HEK293 (cell line): ENCODE data around the gene NOL9.

Source experiments
- KLF9 ChIP-seq: fragments of 450-650 bp; formaldehyde crosslinking; IDR thresholded peaks from 2 replicates; pipeline ENCODE4 v1.5.1; 2016; ENCODE audit warnings: missing biosample characterization, missing genetic modification characterization, low read depth
- SP3 ChIP-seq: fragments of 450-650 bp; formaldehyde crosslinking; IDR thresholded peaks from 2 replicates; pipeline ENCODE4 v1.5.1; 2016; ENCODE audit warnings: missing biosample characterization, missing genetic modification characterization
- TRIM28 ChIP-seq: IDR thresholded peaks from 2 replicates; pipeline ENCODE4 v1.6.1; 2011; ENCODE audit warnings: low read length, control low read depth, borderline replicate concordance
- YY1 ChIP-seq: fragments of 450-650 bp; formaldehyde crosslinking; IDR thresholded peaks from 2 replicates; pipeline ENCODE4 v1.5.1; 2018; ENCODE audit warnings: missing biosample characterization, missing genetic modification characterization
- YY2 ChIP-seq: fragments of 450-650 bp; formaldehyde crosslinking; IDR thresholded peaks from 2 replicates; pipeline ENCODE4 v1.5.1; 2016; ENCODE audit warnings: missing biosample characterization, missing genetic modification characterization
- ZEB2 ChIP-seq: fragments of 450-650 bp; formaldehyde crosslinking; IDR thresholded peaks from 2 replicates; pipeline ENCODE4 v1.5.1; 2016; ENCODE audit warnings: missing biosample characterization, missing genetic modification characterization
- ZNF132 ChIP-seq: fragments of 450-650 bp; formaldehyde crosslinking; IDR thresholded peaks from 2 replicates; pipeline ENCODE4 v1.5.1; 2017; ENCODE audit warnings: missing biosample characterization, missing genetic modification characterization, borderline replicate concordance
- ZNF16 ChIP-seq: fragments of 450-650 bp; formaldehyde crosslinking; IDR thresholded peaks from 2 replicates; pipeline ENCODE4 v1.5.1; 2016; ENCODE audit warnings: low read depth, missing biosample characterization, missing genetic modification characterization
- ZNF350 ChIP-seq: fragments of 450-650 bp; formaldehyde crosslinking; IDR thresholded peaks from 2 replicates; pipeline ENCODE4 v1.5.0; 2017; ENCODE audit warnings: missing biosample characterization, mild to moderate bottlenecking, missing genetic modification characterization
- ZNF514 ChIP-seq: fragments of 450-650 bp; formaldehyde crosslinking; IDR thresholded peaks from 2 replicates; pipeline ENCODE4 v1.5.1; 2016; ENCODE audit warnings: missing biosample characterization, missing genetic modification characterization
- ZNF530 ChIP-seq: fragments of 450-650 bp; formaldehyde crosslinking; IDR thresholded peaks from 2 replicates; pipeline ENCODE4 v1.5.1; 2016; ENCODE audit warnings: low read depth, missing biosample characterization, missing genetic modification characterization
- ZNF548 ChIP-seq: fragments of 450-650 bp; formaldehyde crosslinking; IDR thresholded peaks from 2 replicates; pipeline ENCODE4 v1.5.1; 2016; ENCODE audit warnings: missing biosample characterization, missing genetic modification characterization
- ZNF558 ChIP-seq: fragments of 450-650 bp; formaldehyde crosslinking; IDR thresholded peaks from 2 replicates; pipeline ENCODE4 v1.5.1; 2016; ENCODE audit warnings: missing biosample characterization, missing genetic modification characterization
- ZNF621 ChIP-seq: fragments of 450-650 bp; formaldehyde crosslinking; IDR thresholded peaks from 2 replicates; pipeline ENCODE4 v1.5.1; 2017; ENCODE audit warnings: missing biosample characterization, missing genetic modification characterization
- ZNF658 ChIP-seq: fragments of 450-650 bp; formaldehyde crosslinking; IDR thresholded peaks from 2 replicates; pipeline ENCODE4; 2016; ENCODE audit warnings: missing biosample characterization, missing genetic modification characterization
- ZNF792 ChIP-seq: fragments of 450-650 bp; formaldehyde crosslinking; IDR thresholded peaks from 2 replicates; pipeline ENCODE4 v1.5.1; 2016; ENCODE audit warnings: missing biosample characterization, missing genetic modification characterization
- ZSCAN30 ChIP-seq: fragments of 450-650 bp; IDR thresholded peaks from 2 replicates; pipeline ENCODE4 v1.5.1; 2018; ENCODE audit warnings: missing biosample characterization, mild to moderate bottlenecking, missing genetic modification characterization, moderate library complexity
- TF ChIP-seq, protein P1 (sequence below): fragments of 450-650 bp; formaldehyde crosslinking; IDR thresholded peaks from 2 replicates; pipeline ENCODE4 v1.5.1; 2016; ENCODE audit warnings: missing biosample characterization, missing genetic modification characterization
- TF ChIP-seq, protein P2 (sequence below): fragments of 450-650 bp; formaldehyde crosslinking; IDR thresholded peaks from 2 replicates; pipeline ENCODE4 v1.5.1; 2016; ENCODE audit warnings: missing biosample characterization, missing genetic modification characterization
- TF ChIP-seq, protein P3 (sequence below): sonication (generic); formaldehyde crosslinking; IDR thresholded peaks from 2 replicates; pipeline ENCODE4 v1.8.1; 2022; ENCODE audit warnings: mild to moderate bottlenecking, moderate library complexity, missing genetic modification reagents
- TF ChIP-seq, protein P4 (sequence below): fragments of 450-650 bp; formaldehyde crosslinking; IDR thresholded peaks from 2 replicates; pipeline ENCODE4 v1.5.1; 2016; ENCODE audit warnings: missing biosample characterization, missing genetic modification characterization
- TF ChIP-seq, protein P5 (sequence below): fragments of 450-650 bp; formaldehyde crosslinking; IDR thresholded peaks from 2 replicates; pipeline ENCODE4 v1.5.1; 2016; ENCODE audit warnings: missing biosample characterization, missing genetic modification characterization
- TF ChIP-seq, protein P6 (sequence below): fragments of 450-650 bp; formaldehyde crosslinking; IDR thresholded peaks from 2 replicates; pipeline ENCODE4 v1.5.1; 2016; ENCODE audit warnings: missing biosample characterization, missing genetic modification characterization, low read depth

The NOL9 gene

DNA sequence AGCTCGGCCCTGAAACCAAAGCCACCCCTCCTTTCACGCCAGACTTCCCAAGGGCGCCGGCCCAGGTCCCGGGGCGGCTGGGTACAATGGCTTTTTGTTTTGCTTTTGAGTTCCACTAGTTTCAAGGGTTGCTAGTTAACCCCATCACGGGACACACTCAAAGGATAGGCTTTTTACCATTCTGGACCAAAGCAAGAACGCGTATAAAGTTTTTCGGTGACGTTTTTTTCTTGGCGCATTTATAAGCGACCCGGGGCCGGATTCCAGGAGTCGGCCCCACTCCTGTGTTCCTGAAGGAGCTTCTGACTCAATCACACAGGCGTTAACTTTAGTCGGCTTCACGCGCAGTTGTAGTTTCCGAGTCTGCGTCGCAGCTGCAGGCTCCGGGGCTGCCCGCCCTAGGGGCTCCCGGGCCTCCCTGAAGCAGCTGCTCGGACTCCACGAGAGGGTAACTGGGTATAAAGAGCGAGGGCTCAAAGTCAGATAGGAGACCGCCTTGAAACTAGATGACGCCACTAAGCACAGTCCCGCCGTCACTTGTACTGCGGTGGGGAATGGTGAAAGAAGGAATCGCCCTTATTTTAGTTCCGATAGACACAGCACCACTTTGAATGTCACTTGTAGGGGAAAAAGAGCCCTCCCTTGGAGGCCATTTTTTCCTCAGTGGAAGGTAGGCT, 49.1 kb upstream of the NOL9 start (continued):
- TF ChIP-seq, protein P1, sequence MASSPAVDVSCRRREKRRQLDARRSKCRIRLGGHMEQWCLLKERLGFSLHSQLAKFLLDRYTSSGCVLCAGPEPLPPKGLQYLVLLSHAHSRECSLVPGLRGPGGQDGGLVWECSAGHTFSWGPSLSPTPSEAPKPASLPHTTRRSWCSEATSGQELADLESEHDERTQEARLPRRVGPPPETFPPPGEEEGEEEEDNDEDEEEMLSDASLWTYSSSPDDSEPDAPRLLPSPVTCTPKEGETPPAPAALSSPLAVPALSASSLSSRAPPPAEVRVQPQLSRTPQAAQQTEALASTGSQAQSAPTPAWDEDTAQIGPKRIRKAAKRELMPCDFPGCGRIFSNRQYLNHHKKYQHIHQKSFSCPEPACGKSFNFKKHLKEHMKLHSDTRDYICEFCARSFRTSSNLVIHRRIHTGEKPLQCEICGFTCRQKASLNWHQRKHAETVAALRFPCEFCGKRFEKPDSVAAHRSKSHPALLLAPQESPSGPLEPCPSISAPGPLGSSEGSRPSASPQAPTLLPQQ (tag by site-specific recombination): peak; percentile 33
- TF ChIP-seq ZNF548 (tag by site-specific recombination) (no peak), ZEB2 (peak; percentile 74), YY1 (tag by site-specific recombination) (no peak), ZNF621 (tag by site-specific recombination) (no peak), TRIM28 (no peak; the same call in 1 of the 2 replicates), ZNF658 (tag by site-specific recombination) (no peak), ZNF558 (tag by site-specific recombination) (no peak), ZNF514 (no peak), YY2 (tag by site-specific recombination) (no peak), ZNF792 (tag by site-specific recombination) (no peak), ZNF350 (tag by site-specific recombination) (no peak), SP3 (no peak), ZNF16 (no peak), ZNF132 (tag by site-specific recombination) (no peak), ZNF530 (tag by site-specific recombination) (no peak), ZSCAN30 (tag by site-specific recombination) (no peak), KLF9 (tag by site-specific recombination) (no peak)
- TF ChIP-seq, protein P2, sequence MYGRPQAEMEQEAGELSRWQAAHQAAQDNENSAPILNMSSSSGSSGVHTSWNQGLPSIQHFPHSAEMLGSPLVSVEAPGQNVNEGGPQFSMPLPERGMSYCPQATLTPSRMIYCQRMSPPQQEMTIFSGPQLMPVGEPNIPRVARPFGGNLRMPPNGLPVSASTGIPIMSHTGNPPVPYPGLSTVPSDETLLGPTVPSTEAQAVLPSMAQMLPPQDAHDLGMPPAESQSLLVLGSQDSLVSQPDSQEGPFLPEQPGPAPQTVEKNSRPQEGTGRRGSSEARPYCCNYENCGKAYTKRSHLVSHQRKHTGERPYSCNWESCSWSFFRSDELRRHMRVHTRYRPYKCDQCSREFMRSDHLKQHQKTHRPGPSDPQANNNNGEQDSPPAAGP (tag by site-specific recombination): peak; percentile 60; the same call in 1 of the 2 replicates
- TF ChIP-seq, protein P3, sequence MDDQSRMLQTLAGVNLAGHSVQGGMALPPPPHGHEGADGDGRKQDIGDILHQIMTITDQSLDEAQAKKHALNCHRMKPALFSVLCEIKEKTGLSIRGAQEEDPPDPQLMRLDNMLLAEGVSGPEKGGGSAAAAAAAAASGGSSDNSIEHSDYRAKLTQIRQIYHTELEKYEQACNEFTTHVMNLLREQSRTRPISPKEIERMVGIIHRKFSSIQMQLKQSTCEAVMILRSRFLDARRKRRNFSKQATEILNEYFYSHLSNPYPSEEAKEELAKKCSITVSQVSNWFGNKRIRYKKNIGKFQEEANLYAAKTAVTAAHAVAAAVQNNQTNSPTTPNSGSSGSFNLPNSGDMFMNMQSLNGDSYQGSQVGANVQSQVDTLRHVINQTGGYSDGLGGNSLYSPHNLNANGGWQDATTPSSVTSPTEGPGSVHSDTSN (CRISPR knock-in tag): no peak
- TF ChIP-seq, protein P4, sequence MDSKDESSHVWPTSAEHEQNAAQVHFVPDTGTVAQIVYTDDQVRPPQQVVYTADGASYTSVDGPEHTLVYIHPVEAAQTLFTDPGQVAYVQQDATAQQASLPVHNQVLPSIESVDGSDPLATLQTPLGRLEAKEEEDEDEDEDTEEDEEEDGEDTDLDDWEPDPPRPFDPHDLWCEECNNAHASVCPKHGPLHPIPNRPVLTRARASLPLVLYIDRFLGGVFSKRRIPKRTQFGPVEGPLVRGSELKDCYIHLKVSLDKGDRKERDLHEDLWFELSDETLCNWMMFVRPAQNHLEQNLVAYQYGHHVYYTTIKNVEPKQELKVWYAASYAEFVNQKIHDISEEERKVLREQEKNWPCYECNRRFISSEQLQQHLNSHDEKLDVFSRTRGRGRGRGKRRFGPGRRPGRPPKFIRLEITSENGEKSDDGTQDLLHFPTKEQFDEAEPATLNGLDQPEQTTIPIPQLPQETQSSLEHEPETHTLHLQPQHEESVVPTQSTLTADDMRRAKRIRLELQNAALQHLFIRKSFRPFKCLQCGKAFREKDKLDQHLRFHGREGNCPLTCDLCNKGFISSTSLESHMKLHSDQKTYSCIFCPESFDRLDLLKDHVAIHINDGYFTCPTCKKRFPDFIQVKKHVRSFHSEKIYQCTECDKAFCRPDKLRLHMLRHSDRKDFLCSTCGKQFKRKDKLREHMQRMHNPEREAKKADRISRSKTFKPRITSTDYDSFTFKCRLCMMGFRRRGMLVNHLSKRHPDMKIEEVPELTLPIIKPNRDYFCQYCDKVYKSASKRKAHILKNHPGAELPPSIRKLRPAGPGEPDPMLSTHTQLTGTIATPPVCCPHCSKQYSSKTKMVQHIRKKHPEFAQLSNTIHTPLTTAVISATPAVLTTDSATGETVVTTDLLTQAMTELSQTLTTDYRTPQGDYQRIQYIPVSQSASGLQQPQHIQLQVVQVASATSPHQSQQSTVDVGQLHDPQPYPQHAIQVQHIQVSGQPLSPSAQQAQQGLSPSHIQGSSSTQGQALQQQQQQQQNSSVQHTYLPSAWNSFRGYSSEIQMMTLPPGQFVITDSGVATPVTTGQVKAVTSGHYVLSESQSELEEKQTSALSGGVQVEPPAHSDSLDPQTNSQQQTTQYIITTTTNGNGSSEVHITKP (tag by site-specific recombination): no peak; the same call in 1 of the 2 replicates
- TF ChIP-seq, protein P5, sequence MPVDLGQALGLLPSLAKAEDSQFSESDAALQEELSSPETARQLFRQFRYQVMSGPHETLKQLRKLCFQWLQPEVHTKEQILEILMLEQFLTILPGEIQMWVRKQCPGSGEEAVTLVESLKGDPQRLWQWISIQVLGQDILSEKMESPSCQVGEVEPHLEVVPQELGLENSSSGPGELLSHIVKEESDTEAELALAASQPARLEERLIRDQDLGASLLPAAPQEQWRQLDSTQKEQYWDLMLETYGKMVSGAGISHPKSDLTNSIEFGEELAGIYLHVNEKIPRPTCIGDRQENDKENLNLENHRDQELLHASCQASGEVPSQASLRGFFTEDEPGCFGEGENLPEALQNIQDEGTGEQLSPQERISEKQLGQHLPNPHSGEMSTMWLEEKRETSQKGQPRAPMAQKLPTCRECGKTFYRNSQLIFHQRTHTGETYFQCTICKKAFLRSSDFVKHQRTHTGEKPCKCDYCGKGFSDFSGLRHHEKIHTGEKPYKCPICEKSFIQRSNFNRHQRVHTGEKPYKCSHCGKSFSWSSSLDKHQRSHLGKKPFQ (tag by site-specific recombination): no peak
- TF ChIP-seq, protein P6, sequence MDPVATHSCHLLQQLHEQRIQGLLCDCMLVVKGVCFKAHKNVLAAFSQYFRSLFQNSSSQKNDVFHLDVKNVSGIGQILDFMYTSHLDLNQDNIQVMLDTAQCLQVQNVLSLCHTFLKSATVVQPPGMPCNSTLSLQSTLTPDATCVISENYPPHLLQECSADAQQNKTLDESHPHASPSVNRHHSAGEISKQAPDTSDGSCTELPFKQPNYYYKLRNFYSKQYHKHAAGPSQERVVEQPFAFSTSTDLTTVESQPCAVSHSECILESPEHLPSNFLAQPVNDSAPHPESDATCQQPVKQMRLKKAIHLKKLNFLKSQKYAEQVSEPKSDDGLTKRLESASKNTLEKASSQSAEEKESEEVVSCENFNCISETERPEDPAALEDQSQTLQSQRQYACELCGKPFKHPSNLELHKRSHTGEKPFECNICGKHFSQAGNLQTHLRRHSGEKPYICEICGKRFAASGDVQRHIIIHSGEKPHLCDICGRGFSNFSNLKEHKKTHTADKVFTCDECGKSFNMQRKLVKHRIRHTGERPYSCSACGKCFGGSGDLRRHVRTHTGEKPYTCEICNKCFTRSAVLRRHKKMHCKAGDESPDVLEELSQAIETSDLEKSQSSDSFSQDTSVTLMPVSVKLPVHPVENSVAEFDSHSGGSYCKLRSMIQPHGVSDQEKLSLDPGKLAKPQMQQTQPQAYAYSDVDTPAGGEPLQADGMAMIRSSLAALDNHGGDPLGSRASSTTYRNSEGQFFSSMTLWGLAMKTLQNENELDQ (tag by site-specific recombination): no peak
